CD4-positive, alpha-beta T cell (primary cell): ENCODE results near the gene ATP13A2. TPM values are rescaled to one million over a fixed set of nuclear protein-coding genes. Genes with fewer than 3 reads are reported as not detected.

Experiments
- ATAC-seq: fragments of 200-7000 bp; cut with Tn5 transposase; one replicate; pipeline ENCODE4 v1.10.0; 2022; ENCODE audit warnings: mild to moderate bottlenecking; ENCODE audit not compliant: poor library complexity
- CTCF ChIA-PET: fragments of 350-600 bp; sonication (Branson Sonifier 250); formaldehyde crosslinking; loops from one replicate; lab custom pipeline; 2021; ENCODE audit warnings: antibody characterized with exemption, inconsistent platforms; lab: Charles Lee
- POLR2A ChIA-PET: fragments of 350-600 bp; sonication (Branson Sonifier 250); formaldehyde crosslinking; loops from one replicate; lab custom pipeline; 2021; ENCODE audit warnings: antibody characterized with exemption, inconsistent platforms; lab: Charles Lee
- DNase-seq, 14 experiments: peaks; one replicate each; pipeline ENCODE4 v3.0.0-alpha.2; 2013 to 2020; ENCODE audit warnings: mixed read lengths in 2 of 14
- H3K27ac ChIP-seq, 2 donors: one replicate each; pipeline versions ENCODE4 v1.5.1 to v1.7.0; 2013; ENCODE audit warnings: low read length in 2 of 2, low read depth in 1 of 2, mild to moderate bottlenecking in 1 of 2
- H3K27me3 ChIP-seq, 2 experiments: 1 replicate in 1 of 2; 2 replicates in 1 of 2; pipeline versions ENCODE4 v1.6.1 to v1.7.0; 2013; ENCODE audit warnings: low read length in 2 of 2, control low read depth in 1 of 2, mild to moderate bottlenecking in 1 of 2, moderate library complexity in 1 of 2; ENCODE audit not compliant: insufficient read depth in 2 of 2, control insufficient read depth in 1 of 2
- H3K36me3 ChIP-seq: one replicate; pipeline ENCODE4 v1.6.1; 2013; ENCODE audit warnings: low read length, control low read depth; ENCODE audit not compliant: insufficient read depth
- H3K4me1 ChIP-seq: one replicate; pipeline ENCODE4 v1.6.1; 2013; ENCODE audit warnings: low read length, control low read depth; ENCODE audit not compliant: insufficient read depth
- H3K4me3 ChIP-seq: one replicate; pipeline ENCODE4 v1.5.1; 2013; ENCODE audit warnings: mild to moderate bottlenecking, low read length, moderate library complexity
- H3K9me3 ChIP-seq, 2 experiments: 1 replicate in 1 of 2; 2 replicates in 1 of 2; pipeline versions ENCODE4 v1.6.1 to v1.7.0; 2013; ENCODE audit warnings: low read length in 2 of 2, mild to moderate bottlenecking in 2 of 2, control low read depth in 1 of 2, moderate library complexity in 1 of 2; ENCODE audit not compliant: control insufficient read depth in 1 of 2, insufficient read depth in 1 of 2
- H3K27ac Mint-ChIP-seq: one replicate; pipeline ENCODE4 v1.8.0; 2020; ENCODE audit warnings: mixed read lengths
- H3K27me3 Mint-ChIP-seq: one replicate; pipeline ENCODE4 v1.8.0; 2021; ENCODE audit warnings: mixed read lengths
- H3K36me3 Mint-ChIP-seq: one replicate; pipeline ENCODE4 v1.8.0; 2021; ENCODE audit warnings: low read depth, mixed read lengths
- H3K4me1 Mint-ChIP-seq: one replicate; pipeline ENCODE4 v1.8.0; 2021; ENCODE audit warnings: low read depth, mixed read lengths
- H3K4me3 Mint-ChIP-seq: one replicate; pipeline ENCODE4 v1.8.0; 2020; ENCODE audit warnings: mild to moderate bottlenecking, mixed read lengths
- H3K9me3 Mint-ChIP-seq: one replicate; pipeline ENCODE4 v1.8.0; 2020; ENCODE audit warnings: mixed read lengths
- intact Hi-C, 2 experiments: fragments of 100-400 bp; cut with DNase I in 1 of 2; cut with micrococcal nuclease in 1 of 2; formaldehyde crosslinking; loops; one replicate each; pipeline versions ENCODE4 v1.15.1 to v1.9.0; 2023 to 2025; cut with DNase I, micrococcal nuclease
- total RNA-seq, 174 experiments: library from RNA in 2 of 174; stranded (reverse) in 2 of 174; gene quantifications; one replicate each; pipeline ENCODE4 v1.2.3 and lab custom pipeline; 2021 to 2026
- TF ChIP-seq, protein P1 (sequence below): fragments of 200-600 bp; IDR thresholded peaks from one replicate; pipeline ENCODE4 v1.8.0; 2022; ENCODE audit warnings: antibody characterized with exemption, mild to moderate bottlenecking

The ATP13A2 gene
- total RNA-seq, 2 experiments from 2014 or later: 27.0 to 30.6 TPM

DNA sequence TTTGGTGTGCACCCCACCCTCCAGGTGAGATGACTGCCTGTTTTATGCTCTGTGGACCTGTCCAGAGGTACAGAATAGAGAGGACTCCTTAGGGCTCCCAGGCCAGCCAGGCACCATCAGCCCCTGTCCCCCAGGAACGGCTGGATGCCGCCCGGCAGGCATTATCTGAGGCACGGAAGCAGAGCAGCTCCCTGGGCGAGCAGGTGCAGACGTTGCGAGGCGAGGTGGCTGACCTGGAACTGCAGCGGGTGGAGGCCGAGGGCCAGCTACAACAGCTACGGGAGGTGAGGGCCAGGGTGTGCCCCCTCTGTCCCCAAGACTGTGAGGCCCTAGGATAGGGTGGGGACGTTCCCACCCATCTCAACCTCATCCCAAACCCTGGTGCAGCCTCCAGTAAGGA lies 42.1 kb downstream of the ATP13A2 start:
- H3K36me3 ChIP-seq: peaks cover 33% of the 10 kb centered on the region
- intact Hi-C loops: no loop called here
- CTCF ChIA-PET: no interaction called here

DNA sequence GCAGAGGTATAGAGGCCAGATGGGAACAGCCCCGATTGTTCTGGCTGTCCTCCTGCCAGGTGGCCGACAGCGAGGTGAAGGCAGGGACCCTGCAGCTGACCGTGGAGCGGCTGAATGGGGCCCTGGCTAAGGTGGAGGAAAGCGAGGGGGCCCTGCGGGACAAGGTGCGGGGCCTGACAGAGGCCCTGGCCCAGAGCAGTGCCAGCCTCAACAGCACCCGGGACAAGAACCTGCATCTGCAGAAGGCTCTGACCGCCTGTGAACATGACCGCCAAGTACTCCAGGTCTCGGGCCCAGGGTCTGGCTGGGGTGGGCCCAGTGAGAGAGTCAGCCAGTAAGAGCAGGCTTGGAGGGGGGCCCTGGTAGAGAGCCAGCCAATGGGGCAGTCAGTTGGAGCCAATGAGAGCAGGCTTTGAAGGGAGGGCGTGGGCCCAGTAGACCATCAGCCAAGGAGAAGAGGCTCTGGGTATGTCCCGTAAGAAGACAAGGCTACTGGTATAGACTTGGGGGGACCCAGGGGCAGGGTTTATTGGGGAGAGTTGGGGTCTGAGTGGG lies 42.6 kb downstream of the ATP13A2 start:
- intact Hi-C loops: no loop called here
- Mint-ChIP-seq H3K4me1 (no peaks in the 10 kb centered on the region), H3K27ac (no peak overlapping the region), H3K9me3 (no peaks in the 10 kb centered on the region), H3K27me3 (no peaks in the 10 kb centered on the region), H3K4me3 (no peak overlapping the region), H3K36me3 (peaks cover 24% of the 10 kb centered on the region)
- POLR2A ChIA-PET: no interaction called here
- no peaks in the 10 kb centered on the region for H3K9me3 ChIP-seq
- peaks cover 33% of the 10 kb centered on the region for H3K36me3 ChIP-seq
- H3K4me3 ChIP-seq: no peak overlapping the region
- no peak for ATAC-seq
- no peak for DNase-seq
- CTCF ChIA-PET: no interaction called here
- no peaks in the 10 kb centered on the region for H3K4me1 ChIP-seq
- H3K27me3 ChIP-seq: no peaks in the 10 kb centered on the region
- H3K27ac ChIP-seq: no peak overlapping the region
- TF ChIP-seq, protein P1, sequence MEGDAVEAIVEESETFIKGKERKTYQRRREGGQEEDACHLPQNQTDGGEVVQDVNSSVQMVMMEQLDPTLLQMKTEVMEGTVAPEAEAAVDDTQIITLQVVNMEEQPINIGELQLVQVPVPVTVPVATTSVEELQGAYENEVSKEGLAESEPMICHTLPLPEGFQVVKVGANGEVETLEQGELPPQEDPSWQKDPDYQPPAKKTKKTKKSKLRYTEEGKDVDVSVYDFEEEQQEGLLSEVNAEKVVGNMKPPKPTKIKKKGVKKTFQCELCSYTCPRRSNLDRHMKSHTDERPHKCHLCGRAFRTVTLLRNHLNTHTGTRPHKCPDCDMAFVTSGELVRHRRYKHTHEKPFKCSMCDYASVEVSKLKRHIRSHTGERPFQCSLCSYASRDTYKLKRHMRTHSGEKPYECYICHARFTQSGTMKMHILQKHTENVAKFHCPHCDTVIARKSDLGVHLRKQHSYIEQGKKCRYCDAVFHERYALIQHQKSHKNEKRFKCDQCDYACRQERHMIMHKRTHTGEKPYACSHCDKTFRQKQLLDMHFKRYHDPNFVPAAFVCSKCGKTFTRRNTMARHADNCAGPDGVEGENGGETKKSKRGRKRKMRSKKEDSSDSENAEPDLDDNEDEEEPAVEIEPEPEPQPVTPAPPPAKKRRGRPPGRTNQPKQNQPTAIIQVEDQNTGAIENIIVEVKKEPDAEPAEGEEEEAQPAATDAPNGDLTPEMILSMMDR: no peak

More for the DNA sequence above, 42.1 kb downstream of the ATP13A2 start:
- Mint-ChIP-seq H3K27me3 (no peaks in the 10 kb centered on the region), H3K4me1 (no peaks in the 10 kb centered on the region), H3K36me3 (peaks cover 24% of the 10 kb centered on the region), H3K4me3 (no peak overlapping the region), H3K9me3 (no peaks in the 10 kb centered on the region), H3K27ac (no peak overlapping the region)
- Histone ChIP-seq H3K4me3 (no peak overlapping the region), H3K9me3 (no peaks in the 10 kb centered on the region), H3K27ac (no peak overlapping the region), H3K27me3 (no peaks in the 10 kb centered on the region), H3K4me1 (no peaks in the 10 kb centered on the region)
- TF ChIP-seq, protein P1: no peak
- ATAC-seq (no peak), DNase-seq (no peak)
- POLR2A ChIA-PET: no interaction called here

DNA sequence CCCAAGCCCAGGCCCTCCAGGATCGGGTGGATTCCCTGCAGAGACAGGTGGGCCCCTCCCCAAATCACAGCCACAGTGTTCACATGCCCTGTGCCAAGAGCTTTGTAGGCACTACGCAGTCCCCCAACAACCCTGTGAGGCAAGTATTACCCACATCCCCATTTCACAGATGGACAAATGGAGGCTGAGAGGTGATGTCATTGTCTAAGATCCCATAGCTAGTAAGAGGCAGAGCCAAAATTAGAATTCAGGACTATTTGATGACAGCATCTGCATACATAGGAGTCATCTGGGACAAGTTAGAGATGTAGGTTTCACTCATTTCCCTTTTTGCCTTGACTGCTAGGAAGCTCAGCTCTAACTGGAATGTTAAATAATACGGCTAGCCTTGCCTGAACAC lies 43.4 kb downstream of the ATP13A2 start:
- no peaks in the 10 kb centered on the region for H3K27me3 ChIP-seq
- TF ChIP-seq, protein P1: no peak
- H3K4me3 ChIP-seq: no peak overlapping the region
- no peaks in the 10 kb centered on the region for H3K4me1 Mint-ChIP-seq
- no peaks in the 10 kb centered on the region for H3K9me3 Mint-ChIP-seq
- DNase-seq (no peak), ATAC-seq (no peak)
- no peaks in the 10 kb centered on the region for H3K27me3 Mint-ChIP-seq
- no peak overlapping the region for H3K27ac Mint-ChIP-seq
- intact Hi-C loops: no loop called here
- H3K36me3 ChIP-seq: peaks cover 33% of the 10 kb centered on the region
- no peaks in the 10 kb centered on the region for H3K4me1 ChIP-seq
- POLR2A ChIA-PET: interaction anchor here (0.6 kb wide), 1 partner anchor 27 kb away, joined by 3 read pairs; no protein-coding TSS in a partner anchor
- CTCF ChIA-PET: no interaction called here
- no peak overlapping the region for H3K4me3 Mint-ChIP-seq
- H3K27ac ChIP-seq: no peak overlapping the region
- H3K36me3 Mint-ChIP-seq: peaks cover 24% of the 10 kb centered on the region
- H3K9me3 ChIP-seq: no peaks in the 10 kb centered on the region
